HEK293T (cell line): ENCODE results near the gene BMPR1B.

Source experiments
- ELF4 ChIP-seq: fragments of 450-650 bp; IDR thresholded peaks from 2 replicates; pipeline ENCODE4 v1.6.1; 2017; ENCODE audit warnings: antibody characterized with exemption
- FOXK2 ChIP-seq: fragments of 450-650 bp; IDR thresholded peaks from 2 replicates; pipeline ENCODE4 v1.6.1; 2016; ENCODE audit warnings: mild to moderate bottlenecking
- HDGF ChIP-seq: fragments of 450-650 bp; IDR thresholded peaks from 2 replicates; pipeline ENCODE4 v1.6.1; 2017; ENCODE audit warnings: antibody characterized with exemption, borderline replicate concordance
- TARDBP ChIP-seq: fragments of 450-650 bp; IDR thresholded peaks from 2 replicates; pipeline ENCODE4 v1.6.1; 2016

GRCh38 chr4:94782707-94783106 lies 25.0 kb downstream of the BMPR1B start:
- no peak for TF ChIP-seq HDGF
- no peak for TF ChIP-seq ELF4
- no peak for TF ChIP-seq TARDBP
- TF ChIP-seq FOXK2, result no peak
